ENCODE data around the gene PIMREG. TPM values are rescaled to one million over a fixed set of nuclear protein-coding genes. Genes with fewer than 3 reads are reported as not detected.

Gene PIMREG
- total and polyA plus RNA-seq, 2 experiments from 2014 or later, result 3.9 to 11.8 TPM

DNA sequence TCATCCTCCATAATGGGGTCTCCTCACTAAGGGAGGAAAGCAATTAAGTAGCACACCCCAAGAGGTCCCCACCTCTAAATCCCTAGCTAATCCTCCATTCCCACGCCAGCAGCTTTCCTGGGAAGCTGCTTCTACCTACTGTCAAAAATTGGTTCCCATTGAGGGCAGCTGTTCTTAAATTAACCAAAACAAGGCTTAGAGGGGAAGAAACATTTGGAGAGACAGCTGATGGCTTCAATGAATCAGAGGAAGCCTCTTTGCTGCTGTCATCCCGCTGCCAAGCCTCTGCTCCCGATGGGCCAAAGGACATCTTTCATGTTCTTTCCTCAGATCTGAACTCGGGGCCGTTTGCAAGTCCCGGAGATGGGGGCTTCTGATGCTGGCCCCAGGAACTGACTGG lies 36.0 kb upstream of the PIMREG start:
- no peak overlapping the region for H3K27ac ChIP-seq
- no peaks in the 10 kb centered on the region for H3K27me3 ChIP-seq
- no peak for DNase-seq (ENCODE audit: low spot score)
- H4K20me1 ChIP-seq (ENCODE audit: insufficient read depth, poor library complexity, severe bottlenecking), result no peaks in the 10 kb centered on the region
- TF ChIP-seq, protein P1, sequence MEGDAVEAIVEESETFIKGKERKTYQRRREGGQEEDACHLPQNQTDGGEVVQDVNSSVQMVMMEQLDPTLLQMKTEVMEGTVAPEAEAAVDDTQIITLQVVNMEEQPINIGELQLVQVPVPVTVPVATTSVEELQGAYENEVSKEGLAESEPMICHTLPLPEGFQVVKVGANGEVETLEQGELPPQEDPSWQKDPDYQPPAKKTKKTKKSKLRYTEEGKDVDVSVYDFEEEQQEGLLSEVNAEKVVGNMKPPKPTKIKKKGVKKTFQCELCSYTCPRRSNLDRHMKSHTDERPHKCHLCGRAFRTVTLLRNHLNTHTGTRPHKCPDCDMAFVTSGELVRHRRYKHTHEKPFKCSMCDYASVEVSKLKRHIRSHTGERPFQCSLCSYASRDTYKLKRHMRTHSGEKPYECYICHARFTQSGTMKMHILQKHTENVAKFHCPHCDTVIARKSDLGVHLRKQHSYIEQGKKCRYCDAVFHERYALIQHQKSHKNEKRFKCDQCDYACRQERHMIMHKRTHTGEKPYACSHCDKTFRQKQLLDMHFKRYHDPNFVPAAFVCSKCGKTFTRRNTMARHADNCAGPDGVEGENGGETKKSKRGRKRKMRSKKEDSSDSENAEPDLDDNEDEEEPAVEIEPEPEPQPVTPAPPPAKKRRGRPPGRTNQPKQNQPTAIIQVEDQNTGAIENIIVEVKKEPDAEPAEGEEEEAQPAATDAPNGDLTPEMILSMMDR (IDR thresholded peaks at IDR 0.05; ENCODE audit: poor library complexity), result no peak
- TF ChIP-seq EZH2 (IDR thresholded peaks at IDR 0.05; ENCODE audit: borderline replicate concordance) (no peak), EZH2phosphoT487 (IDR thresholded peaks at IDR 0.05; ENCODE audit: low read depth, severe bottlenecking, unreplicated experiment) (no peak)
- H2AFZ ChIP-seq, result no peak overlapping the region
- 83% methylated on average over 6 of the region's 6 CpGs for WGBS (ENCODE audit: low lambda C conversion rate, missing lambda C conversion rate)
- no peak overlapping the region for H3K4me2 ChIP-seq
- H3K4me3 ChIP-seq, result no peak overlapping the region
- no peaks in the 10 kb centered on the region for H3K36me3 ChIP-seq (replicated peaks; ENCODE audit: insufficient read depth, low read depth)
- H3K4me1 ChIP-seq (ENCODE audit: insufficient read depth), result no peaks in the 10 kb centered on the region
- no peaks in the 10 kb centered on the region for H3K9me3 ChIP-seq (ENCODE audit: low read depth)
- H3K79me2 ChIP-seq, result no peaks in the 10 kb centered on the region
- H3K9me2 ChIP-seq (replicated peaks; ENCODE audit: insufficient read depth), result no peaks in the 10 kb centered on the region

DNA sequence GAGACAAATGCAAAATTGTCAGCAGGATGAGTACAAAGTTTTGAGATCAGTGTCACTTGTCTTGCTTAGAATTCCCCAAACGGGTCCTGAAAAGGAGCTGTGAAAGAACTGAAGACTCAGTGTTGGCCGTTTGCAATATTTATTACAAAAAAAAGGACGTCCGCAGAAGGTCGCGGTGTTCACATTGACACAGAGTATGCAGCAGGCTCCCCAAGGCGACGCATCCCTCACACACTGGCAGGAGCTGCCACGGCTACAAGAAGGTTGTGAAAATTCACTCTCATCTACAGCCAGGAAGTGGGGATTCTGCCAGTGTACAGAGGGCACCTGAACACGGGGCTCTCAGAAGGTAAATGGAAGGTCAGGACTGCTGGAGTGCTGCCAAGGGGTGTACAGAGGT lies 35.5 kb upstream of the PIMREG start:
- H3K4me1 ChIP-seq (ENCODE audit: insufficient read depth), result no peaks in the 10 kb centered on the region
- H3K36me3 ChIP-seq (replicated peaks; ENCODE audit: insufficient read depth, low read depth), result no peaks in the 10 kb centered on the region
- no peaks in the 10 kb centered on the region for H3K27me3 ChIP-seq
- H4K20me1 ChIP-seq (ENCODE audit: insufficient read depth, poor library complexity, severe bottlenecking), result no peaks in the 10 kb centered on the region
- no peak for DNase-seq (ENCODE audit: low spot score)
- H3K79me2 ChIP-seq, result no peaks in the 10 kb centered on the region
- H3K9me2 ChIP-seq (replicated peaks; ENCODE audit: insufficient read depth), result no peaks in the 10 kb centered on the region
- no peak overlapping the region for H3K4me3 ChIP-seq
- H3K4me2 ChIP-seq, result no peak overlapping the region
- H3K27ac ChIP-seq, result no peak overlapping the region
- no peak overlapping the region for H2AFZ ChIP-seq
- no peaks in the 10 kb centered on the region for H3K9me3 ChIP-seq (ENCODE audit: low read depth)
- 88% methylated on average over 10 of the region's 10 CpGs for WGBS (ENCODE audit: low lambda C conversion rate, missing lambda C conversion rate)
- TF ChIP-seq, protein P1 (IDR thresholded peaks at IDR 0.05; ENCODE audit: poor library complexity), result no peak

DNA sequence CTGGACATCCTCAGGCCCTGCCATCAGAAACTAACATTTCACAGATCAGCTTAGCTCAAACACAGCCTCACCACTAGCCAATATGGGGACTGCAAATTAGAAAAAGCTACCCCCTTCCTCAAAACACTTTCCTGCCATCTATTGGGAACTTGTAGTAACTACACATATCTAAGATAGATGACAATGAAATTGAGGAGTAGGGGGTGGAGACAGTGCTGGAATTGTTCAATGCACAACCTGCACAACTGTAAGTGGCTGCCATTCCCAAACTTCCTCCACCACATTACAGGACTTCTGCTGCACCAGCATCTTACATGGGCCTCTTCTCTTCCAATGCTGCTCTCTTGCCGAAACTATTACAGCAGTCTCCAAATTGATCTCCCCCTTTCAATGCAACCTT lies 31.2 kb upstream of the PIMREG start:
- DNase-seq (ENCODE audit: low spot score), result peak; percentile 59
- no peaks in the 10 kb centered on the region for H3K4me1 ChIP-seq (ENCODE audit: insufficient read depth)
- no peak overlapping the region for H2AFZ ChIP-seq
- TF ChIP-seq EZH2phosphoT487 (IDR thresholded peaks at IDR 0.05; ENCODE audit: low read depth, severe bottlenecking, unreplicated experiment) (no peak), EZH2 (IDR thresholded peaks at IDR 0.05; ENCODE audit: borderline replicate concordance) (no peak)
- TF ChIP-seq, protein P1 (IDR thresholded peaks at IDR 0.05; ENCODE audit: poor library complexity), result peak; percentile 46
- no peaks in the 10 kb centered on the region for H3K36me3 ChIP-seq (replicated peaks; ENCODE audit: insufficient read depth, low read depth)
- no peaks in the 10 kb centered on the region for H3K9me3 ChIP-seq (ENCODE audit: low read depth)
- H4K20me1 ChIP-seq (ENCODE audit: insufficient read depth, poor library complexity, severe bottlenecking), result no peaks in the 10 kb centered on the region
- no peak overlapping the region for H3K4me2 ChIP-seq
- H3K79me2 ChIP-seq, result no peaks in the 10 kb centered on the region
- H3K27ac ChIP-seq, result no peak overlapping the region
- WGBS (ENCODE audit: low lambda C conversion rate, missing lambda C conversion rate), result 90% methylated on average over 1 of the region's 1 CpG
- H3K4me3 ChIP-seq, result no peak overlapping the region
- no peaks in the 10 kb centered on the region for H3K9me2 ChIP-seq (replicated peaks; ENCODE audit: insufficient read depth)
- peaks cover 3% of the 10 kb centered on the region for H3K27me3 ChIP-seq

DNA sequence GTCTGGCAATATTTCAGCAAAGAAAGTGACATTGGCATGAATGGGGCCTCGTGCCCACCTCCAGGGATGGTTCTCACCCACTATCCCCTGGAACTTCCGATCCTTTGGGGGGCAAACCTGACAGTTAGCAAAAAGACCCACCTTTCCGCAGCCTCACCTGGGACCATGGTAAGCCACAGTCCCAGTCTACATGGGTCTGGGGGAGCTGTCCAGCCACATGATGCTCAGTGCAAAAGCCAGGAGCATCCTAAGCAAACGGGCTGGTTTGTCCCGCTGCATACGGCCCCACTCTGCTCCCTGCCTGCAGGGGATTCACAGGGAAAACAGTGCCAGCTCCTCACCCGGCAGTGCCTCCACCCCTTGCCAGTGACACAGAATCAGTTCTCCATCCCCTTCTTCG lies 28.6 kb upstream of the PIMREG start:
- WGBS (ENCODE audit: low lambda C conversion rate, missing lambda C conversion rate), result 81% methylated on average over 8 of the region's 8 CpGs

More for the DNA sequence above, 28.6 kb upstream of the PIMREG start:
- no peaks in the 10 kb centered on the region for H3K9me3 ChIP-seq (ENCODE audit: low read depth)
- peaks cover 3% of the 10 kb centered on the region for H3K27me3 ChIP-seq
- H3K36me3 ChIP-seq (replicated peaks; ENCODE audit: insufficient read depth, low read depth), result no peaks in the 10 kb centered on the region
- no peak for DNase-seq (ENCODE audit: low spot score)
- H3K4me2 ChIP-seq, result no peak overlapping the region
- no peaks in the 10 kb centered on the region for H3K79me2 ChIP-seq
- no peak overlapping the region for H2AFZ ChIP-seq
- H3K27ac ChIP-seq, result no peak overlapping the region
- H3K9me2 ChIP-seq (replicated peaks; ENCODE audit: insufficient read depth), result no peaks in the 10 kb centered on the region
- no peak overlapping the region for H3K4me3 ChIP-seq
- H4K20me1 ChIP-seq (ENCODE audit: insufficient read depth, poor library complexity, severe bottlenecking), result no peaks in the 10 kb centered on the region
- no peak for TF ChIP-seq EZH2 (IDR thresholded peaks at IDR 0.05; ENCODE audit: borderline replicate concordance)
- TF ChIP-seq, protein P1 (IDR thresholded peaks at IDR 0.05; ENCODE audit: poor library complexity), result no peak
- no peak for TF ChIP-seq EZH2phosphoT487 (IDR thresholded peaks at IDR 0.05; ENCODE audit: low read depth, severe bottlenecking, unreplicated experiment)
- no peaks in the 10 kb centered on the region for H3K4me1 ChIP-seq (ENCODE audit: insufficient read depth)

All from hepatocyte (in vitro differentiated cells).